ENCODE data around the gene CROCC.

The CROCC gene

GRCh38 chr1:17014671-17015567 is 93.2 kb downstream of the CROCC start:
- no peak for DNase-seq

GRCh38 chr1:17016317-17016661 is 94.6 kb downstream of the CROCC start:
- no peak for DNase-seq

GRCh38 chr1:17017435-17017834 is 95.7 kb downstream of the CROCC start:
- no peak for DNase-seq

GRCh38 chr1:17018849-17019248 is 97.1 kb downstream of the CROCC start:
- DNase-seq, result no peak

GRCh38 chr1:17020502-17020901 is 98.8 kb downstream of the CROCC start:
- no peak for DNase-seq

- DNase-seq, result no peak
Measured at GRCh38 chr1:17021896-17022295, 100.2 kb downstream of the CROCC start.

Measured in T-helper 1 cell (primary cell).